ACC112 (cell line): ENCODE results near the gene TSPAN18.

Source experiments
- H2AFZ ChIP-seq: fragments of 200-600 bp; sonication (generic); one replicate; pipeline ENCODE4 v1.6.0; 2017; ENCODE audit warnings: antibody characterized with exemption, low read length; ENCODE audit not compliant: unreplicated experiment
- H3K27ac ChIP-seq: fragments of 200-600 bp; sonication (generic); 2 replicates; pipeline ENCODE4 v1.5.1; 2014; ENCODE audit warnings: low read depth, mild to moderate bottlenecking, antibody characterized with exemption, low read length, moderate library complexity
- H3K27me3 ChIP-seq: fragments of 200-600 bp; sonication (generic); 2 replicates; pipeline ENCODE4 v1.6.1; 2014; ENCODE audit warnings: mild to moderate bottlenecking, antibody characterized with exemption, low read length, moderate library complexity, mixed read lengths; ENCODE audit not compliant: insufficient read depth
- H3K36me3 ChIP-seq: fragments of 200-600 bp; sonication (generic); 2 replicates; pipeline ENCODE4 v1.6.1; 2016; ENCODE audit warnings: mild to moderate bottlenecking, antibody characterized with exemption, low read length, moderate library complexity, mixed read lengths; ENCODE audit not compliant: insufficient read depth
- H3K4me1 ChIP-seq: fragments of 200-600 bp; sonication (generic); one replicate; pipeline ENCODE4 v1.6.1; 2016; ENCODE audit warnings: low read length, mixed read lengths; ENCODE audit not compliant: insufficient read depth, unreplicated experiment, control insufficient read depth
- H3K4me3 ChIP-seq: fragments of 200-600 bp; sonication (generic); 2 replicates; pipeline ENCODE4 v1.5.1; 2014; ENCODE audit warnings: mild to moderate bottlenecking, low read depth, low read length
- H3K79me2 ChIP-seq: fragments of 200-600 bp; sonication (generic); one replicate; pipeline ENCODE4 v1.6.0; 2016; ENCODE audit warnings: low read length; ENCODE audit not compliant: control insufficient read depth, unreplicated experiment, insufficient read depth

TSPAN18 gene

GRCh38 chr11:44941259-44942021, 214.7 kb downstream of the TSPAN18 start:
- H3K4me3 ChIP-seq: no peak overlapping the region
- H3K79me2 ChIP-seq: no peaks in the 10 kb centered on the region
- no peaks in the 10 kb centered on the region for H3K27me3 ChIP-seq
- no peak overlapping the region for H3K27ac ChIP-seq
- H3K4me1 ChIP-seq: no peaks in the 10 kb centered on the region
- no peak overlapping the region for H2AFZ ChIP-seq
- H3K36me3 ChIP-seq: no peaks in the 10 kb centered on the region

- H3K79me2 ChIP-seq: no peaks in the 10 kb centered on the region
- H3K36me3 ChIP-seq: no peaks in the 10 kb centered on the region
- H3K4me3 ChIP-seq: no peak overlapping the region
- H3K27me3 ChIP-seq: no peaks in the 10 kb centered on the region
- no peaks in the 10 kb centered on the region for H3K4me1 ChIP-seq
- H2AFZ ChIP-seq: no peak overlapping the region
- no peak overlapping the region for H3K27ac ChIP-seq
Observed at GRCh38 chr11:44942029-44942955, 215.5 kb downstream of the TSPAN18 start.

- no peaks in the 10 kb centered on the region for H3K27me3 ChIP-seq
- H3K36me3 ChIP-seq: no peaks in the 10 kb centered on the region
- H3K79me2 ChIP-seq: peaks cover 4% of the 10 kb centered on the region
- no peak overlapping the region for H3K4me3 ChIP-seq
- H3K4me1 ChIP-seq: no peaks in the 10 kb centered on the region
- no peak overlapping the region for H2AFZ ChIP-seq
- no peak overlapping the region for H3K27ac ChIP-seq
Observed at GRCh38 chr11:44943118-44943517, 216.4 kb downstream of the TSPAN18 start.

- Histone ChIP-seq H3K27me3 (no peaks in the 10 kb centered on the region), H3K27ac (no peak overlapping the region), H3K79me2 (peaks cover 9% of the 10 kb centered on the region), H2AFZ (no peak overlapping the region), H3K4me3 (no peak overlapping the region), H3K36me3 (no peaks in the 10 kb centered on the region), H3K4me1 (no peaks in the 10 kb centered on the region)
Observed at GRCh38 chr11:44943696-44944095, 216.9 kb downstream of the TSPAN18 start.

GRCh38 chr11:44944181-44944852, 217.6 kb downstream of the TSPAN18 start:
- no peak overlapping the region for H2AFZ ChIP-seq
- H3K27me3 ChIP-seq: no peaks in the 10 kb centered on the region
- peaks cover 11% of the 10 kb centered on the region for H3K79me2 ChIP-seq
- H3K4me3 ChIP-seq: no peak overlapping the region
- no peaks in the 10 kb centered on the region for H3K36me3 ChIP-seq
- no peak overlapping the region for H3K27ac ChIP-seq
- no peaks in the 10 kb centered on the region for H3K4me1 ChIP-seq

- Histone ChIP-seq H3K4me3 (no peak overlapping the region), H3K36me3 (no peaks in the 10 kb centered on the region), H3K4me1 (no peaks in the 10 kb centered on the region), H3K27ac (no peak overlapping the region), H3K79me2 (peaks cover 11% of the 10 kb centered on the region), H2AFZ (no peak overlapping the region), H3K27me3 (no peaks in the 10 kb centered on the region)
Observed at GRCh38 chr11:44944853-44945235, 218.1 kb downstream of the TSPAN18 start.

GRCh38 chr11:44945666-44946065, 218.9 kb downstream of the TSPAN18 start:
- Histone ChIP-seq H3K4me3 (no peak overlapping the region), H2AFZ (no peak overlapping the region), H3K4me1 (no peaks in the 10 kb centered on the region), H3K79me2 (peaks cover 11% of the 10 kb centered on the region), H3K27ac (no peak overlapping the region), H3K27me3 (no peaks in the 10 kb centered on the region), H3K36me3 (no peaks in the 10 kb centered on the region)

GRCh38 chr11:44946263-44946662, 219.5 kb downstream of the TSPAN18 start:
- no peak overlapping the region for H3K27ac ChIP-seq
- no peaks in the 10 kb centered on the region for H3K36me3 ChIP-seq
- H2AFZ ChIP-seq: no peak overlapping the region
- no peaks in the 10 kb centered on the region for H3K4me1 ChIP-seq
- peaks cover 11% of the 10 kb centered on the region for H3K79me2 ChIP-seq
- no peak overlapping the region for H3K4me3 ChIP-seq
- no peaks in the 10 kb centered on the region for H3K27me3 ChIP-seq

GRCh38 chr11:44947114-44947513, 220.4 kb downstream of the TSPAN18 start:
- Histone ChIP-seq H3K27me3 (no peaks in the 10 kb centered on the region), H3K36me3 (no peaks in the 10 kb centered on the region), H3K27ac (no peak overlapping the region), H2AFZ (no peak overlapping the region), H3K4me3 (no peak overlapping the region), H3K4me1 (no peaks in the 10 kb centered on the region), H3K79me2 (peaks cover 11% of the 10 kb centered on the region)

- no peaks in the 10 kb centered on the region for H3K36me3 ChIP-seq
- no peak overlapping the region for H3K27ac ChIP-seq
- H3K4me3 ChIP-seq: no peak overlapping the region
- no peaks in the 10 kb centered on the region for H3K27me3 ChIP-seq
- no peak overlapping the region for H2AFZ ChIP-seq
- H3K4me1 ChIP-seq: no peaks in the 10 kb centered on the region
- H3K79me2 ChIP-seq: peaks cover 11% of the 10 kb centered on the region
Observed at GRCh38 chr11:44948155-44948554, 221.4 kb downstream of the TSPAN18 start.
